ENCODE data around the gene CEP44. TPM values are rescaled to one million over a fixed set of nuclear protein-coding genes. Genes with fewer than 3 reads are reported as not detected.
"Not testable (repeated sequence)": the region's sequence is repeated elsewhere in the genome, so short reads cannot be mapped to it uniquely, and the experiment has no call there.

CEP44 gene, protein sequence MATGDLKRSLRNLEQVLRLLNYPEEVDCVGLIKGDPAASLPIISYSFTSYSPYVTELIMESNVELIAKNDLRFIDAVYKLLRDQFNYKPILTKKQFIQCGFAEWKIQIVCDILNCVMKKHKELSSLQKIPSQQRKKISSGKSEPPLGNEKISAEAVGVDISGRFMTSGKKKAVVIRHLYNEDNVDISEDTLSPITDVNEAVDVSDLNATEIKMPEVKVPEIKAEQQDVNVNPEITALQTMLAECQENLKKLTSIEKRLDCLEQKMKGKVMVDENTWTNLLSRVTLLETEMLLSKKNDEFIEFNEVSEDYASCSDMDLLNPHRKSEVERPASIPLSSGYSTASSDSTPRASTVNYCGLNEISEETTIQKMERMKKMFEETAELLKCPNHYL
- total RNA-seq: 13.3 and 14.8 TPM in 2 replicates
- 5.1 TPM for polyA plus RNA-seq (2012)

DNA sequence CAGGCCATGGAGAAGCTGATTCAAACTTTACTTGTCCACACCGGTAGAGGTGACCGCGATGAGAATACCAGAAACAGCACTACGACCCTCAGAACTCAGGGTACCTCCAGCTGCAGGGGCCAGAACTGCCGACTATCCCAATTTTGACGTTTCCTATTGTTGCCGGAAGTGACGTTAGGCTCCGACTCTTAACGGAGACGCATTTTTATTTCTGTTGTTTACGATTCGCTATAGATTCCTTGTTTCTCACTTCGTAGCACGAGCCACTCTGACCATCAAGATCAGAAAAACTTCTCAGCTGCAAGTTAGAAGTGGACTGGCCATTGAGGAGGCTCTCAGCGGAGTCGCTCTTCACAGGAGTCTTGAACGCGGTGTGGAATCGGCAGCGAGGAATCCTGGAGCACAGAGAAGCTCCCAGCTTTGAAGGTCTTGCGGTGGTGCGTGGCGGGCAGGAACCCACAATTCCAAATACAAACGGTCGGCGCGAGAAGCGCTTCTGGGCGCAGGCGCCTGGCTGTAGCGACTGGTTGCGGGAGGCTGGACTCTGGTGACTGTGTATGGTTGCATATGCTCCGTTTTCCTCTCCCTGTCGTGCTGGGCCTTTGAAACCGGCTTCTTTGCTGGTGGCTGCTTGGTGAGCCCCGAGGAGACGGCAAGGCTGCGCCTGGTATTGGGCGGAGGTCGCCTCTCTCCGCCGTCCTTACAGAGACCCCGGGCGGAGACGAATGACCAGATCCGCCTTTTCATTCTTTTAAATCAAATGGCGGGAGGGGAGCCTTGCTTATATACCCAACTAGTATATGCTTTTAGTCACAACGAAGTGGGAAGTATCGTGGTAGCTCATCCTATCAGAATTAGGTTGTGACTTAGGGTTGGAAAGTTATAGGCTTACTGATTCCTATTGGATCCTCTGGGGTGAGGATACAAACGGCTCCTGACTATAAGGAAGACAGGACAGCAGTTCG, at the start of gene CEP44, which contains the start of gene FBXO8:
Gene CEP44, plus strand, starts transcription at position 405 of the 965 bp plus-strand sequence. CDS start 15,211 bp downstream, outside the sequence.
Gene FBXO8, minus strand, starts transcription at position 161 of the 965 bp plus-strand sequence. CDS start 20,575 bp downstream, outside the sequence.
- DNase-seq (ENCODE audit: low read depth): peak; percentile 88

DNA sequence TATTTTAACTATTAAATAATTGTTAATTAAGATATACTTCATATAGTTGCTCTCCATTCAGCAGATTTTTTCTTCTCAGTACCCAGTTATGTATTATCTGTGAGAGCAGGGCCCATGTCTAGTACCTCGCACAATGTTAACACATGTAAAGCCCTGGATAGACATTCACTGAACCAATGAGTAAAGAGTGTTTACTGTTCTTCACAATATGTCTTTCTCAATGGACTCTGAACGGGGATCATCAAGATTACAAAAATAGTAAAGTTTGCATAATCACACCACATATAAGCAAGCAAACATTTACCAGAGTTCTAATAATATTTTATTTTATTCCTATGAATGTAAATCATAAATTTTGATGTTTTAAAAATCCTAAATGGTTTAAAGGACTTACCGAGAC, 47.4 kb upstream of the CEP44 start:
- no peak for DNase-seq (ENCODE audit: low read depth)

DNA sequence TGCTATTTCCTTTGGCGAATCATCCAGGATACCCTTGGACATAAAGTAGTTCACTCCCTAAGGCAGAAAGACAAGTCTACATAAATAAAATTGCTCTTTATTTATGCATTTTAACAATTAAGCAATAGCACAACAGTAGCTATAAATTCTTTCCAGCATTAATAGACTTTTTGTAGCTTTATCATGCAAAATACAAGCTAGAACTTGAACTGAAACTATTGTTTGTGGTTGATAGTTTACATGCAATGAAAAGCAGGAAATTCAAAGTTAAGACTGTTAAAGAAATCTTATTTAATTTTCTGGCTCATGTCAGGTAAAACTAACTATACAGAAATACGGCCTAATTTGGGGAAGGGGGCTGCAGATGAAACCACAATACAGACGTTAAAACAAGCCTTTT, 42.5 kb upstream of the CEP44 start:
- no peak for DNase-seq (ENCODE audit: low read depth)

DNA sequence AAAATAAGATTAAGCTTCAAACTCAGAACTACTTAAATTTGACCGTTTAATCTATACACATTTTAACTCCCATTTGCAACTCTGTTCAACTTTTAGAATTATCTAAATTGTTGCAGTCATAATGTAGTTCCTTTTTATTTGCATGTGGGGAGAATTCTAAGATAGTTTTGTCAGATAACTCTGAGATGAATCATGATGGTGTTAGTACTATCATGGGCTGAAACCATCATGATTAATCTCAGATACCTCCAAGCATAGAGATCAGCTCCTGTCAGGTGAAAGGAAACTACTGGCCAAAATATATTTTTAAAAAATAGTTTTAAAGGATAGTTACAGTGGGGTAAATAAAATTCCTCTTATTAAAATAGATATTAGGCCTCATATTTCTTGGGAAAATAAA, 39.3 kb upstream of the CEP44 start:
- no peak for DNase-seq (ENCODE audit: low read depth)

DNA sequence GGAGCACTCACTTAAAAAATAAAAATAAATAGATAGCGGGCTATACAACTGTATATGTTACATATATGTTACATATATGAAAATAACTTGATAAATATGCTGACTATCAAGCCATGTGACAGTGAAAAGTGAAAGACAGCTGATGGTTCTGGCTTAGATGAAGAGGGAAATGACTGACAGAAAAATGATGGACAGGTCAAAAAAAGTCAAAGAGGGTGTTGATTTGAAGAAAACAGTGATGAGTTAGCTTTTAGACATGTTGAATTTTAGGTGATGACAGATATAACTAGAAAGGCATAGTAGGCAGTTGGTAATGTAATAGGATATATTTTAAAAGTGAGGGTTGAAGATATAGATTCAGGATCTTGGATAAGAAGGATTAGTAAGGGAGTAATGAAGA, 38.0 kb upstream of the CEP44 start:
- DNase-seq (ENCODE audit: low read depth): no peak

GRCh38 chr4:174248407-174248806, 35.3 kb upstream of the CEP44 start:
- peak; percentile 39 for DNase-seq (ENCODE audit: low read depth)

DNA sequence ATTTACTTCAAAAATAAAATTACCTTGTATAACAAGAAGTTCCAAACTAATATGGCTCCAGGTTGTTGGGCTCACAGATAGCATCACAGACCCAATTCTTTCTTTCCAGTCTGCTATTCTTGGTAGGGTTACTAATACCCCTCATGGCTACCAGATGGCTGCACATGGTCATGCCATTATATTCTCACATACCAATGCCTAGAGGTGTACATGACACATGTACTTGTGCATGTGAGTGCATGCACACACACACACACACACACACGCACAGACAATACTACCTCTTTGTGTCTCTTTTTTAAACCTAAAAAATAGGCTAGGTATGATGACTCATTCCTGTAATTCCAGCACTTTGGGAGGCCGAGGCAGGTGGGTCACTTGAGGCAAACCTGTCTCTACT, 31.3 kb upstream of the CEP44 start:
- no peak for DNase-seq (ENCODE audit: low read depth)

DNA sequence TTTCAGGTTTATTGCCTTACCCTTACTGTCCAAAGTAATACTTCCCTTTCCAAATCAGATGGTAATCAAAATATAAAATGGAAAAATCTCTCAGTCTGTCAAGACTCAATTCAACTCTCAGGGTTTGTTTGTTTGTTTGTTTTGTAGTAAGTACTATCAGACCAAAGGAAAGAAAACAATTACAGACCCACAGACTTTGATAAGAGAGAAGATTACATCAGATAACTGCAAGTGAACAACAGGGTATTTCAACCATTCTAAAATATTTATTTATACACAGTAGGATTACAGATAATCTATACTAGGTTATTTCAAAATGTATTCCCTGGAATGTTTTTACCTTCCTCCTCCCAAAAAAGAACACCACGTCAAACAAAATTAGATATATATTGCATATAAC, 29.1 kb upstream of the CEP44 start:
- DNase-seq (ENCODE audit: low read depth): no peak

- DNase-seq (ENCODE audit: low read depth): no peak
Observed at GRCh38 chr4:174255374-174255773, 28.3 kb upstream of the CEP44 start.

GRCh38 chr4:174255786-174256185, 27.9 kb upstream of the CEP44 start:
- DNase-seq (ENCODE audit: low read depth): peak; percentile 76

GRCh38 chr4:174256277-174256713, 27.4 kb upstream of the CEP44 start:
- DNase-seq (ENCODE audit: low read depth): peak; percentile 22

DNA sequence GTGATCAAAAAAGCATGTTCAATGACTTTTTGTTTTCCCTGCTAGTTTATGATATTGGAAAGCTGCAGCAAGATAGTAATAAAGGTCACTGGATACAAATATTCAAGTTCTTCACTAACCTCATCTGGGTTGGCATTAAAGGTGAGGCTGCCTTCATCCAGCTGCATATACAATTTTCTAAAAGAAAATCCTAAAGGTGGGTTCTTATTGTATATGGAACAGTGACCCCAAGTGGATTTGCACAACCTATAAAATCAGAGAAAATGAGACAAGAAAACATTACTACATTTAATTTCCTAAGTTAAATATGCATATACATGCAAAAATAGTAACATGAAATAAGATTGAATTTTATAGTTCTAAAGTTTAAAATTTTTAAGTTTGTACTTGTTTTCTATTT, 24.1 kb upstream of the CEP44 start:
- no peak for DNase-seq (ENCODE audit: low read depth)

DNA sequence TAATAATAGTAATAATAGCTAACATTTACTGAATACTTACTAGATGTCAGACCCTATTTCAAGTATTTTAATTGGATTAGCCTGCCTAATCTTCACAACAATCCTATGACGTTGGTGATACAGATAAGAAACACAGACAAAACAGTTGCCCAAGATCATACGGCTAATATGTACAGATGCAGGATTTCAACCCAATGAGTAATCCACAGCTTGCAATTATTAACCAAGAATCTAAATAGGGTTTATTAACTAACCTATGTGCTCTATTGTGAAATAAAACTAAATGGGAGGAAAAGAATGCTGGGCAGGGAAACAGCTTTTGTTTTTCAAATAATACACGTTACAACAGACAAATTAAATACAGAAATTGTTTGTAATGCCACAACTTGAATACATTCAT, 23.6 kb upstream of the CEP44 start:
- no peak for DNase-seq (ENCODE audit: low read depth)

- not testable (repeated sequence) for DNase-seq (ENCODE audit: low read depth)
Observed at GRCh38 chr4:174261432-174261831, 22.3 kb upstream of the CEP44 start.

DNA sequence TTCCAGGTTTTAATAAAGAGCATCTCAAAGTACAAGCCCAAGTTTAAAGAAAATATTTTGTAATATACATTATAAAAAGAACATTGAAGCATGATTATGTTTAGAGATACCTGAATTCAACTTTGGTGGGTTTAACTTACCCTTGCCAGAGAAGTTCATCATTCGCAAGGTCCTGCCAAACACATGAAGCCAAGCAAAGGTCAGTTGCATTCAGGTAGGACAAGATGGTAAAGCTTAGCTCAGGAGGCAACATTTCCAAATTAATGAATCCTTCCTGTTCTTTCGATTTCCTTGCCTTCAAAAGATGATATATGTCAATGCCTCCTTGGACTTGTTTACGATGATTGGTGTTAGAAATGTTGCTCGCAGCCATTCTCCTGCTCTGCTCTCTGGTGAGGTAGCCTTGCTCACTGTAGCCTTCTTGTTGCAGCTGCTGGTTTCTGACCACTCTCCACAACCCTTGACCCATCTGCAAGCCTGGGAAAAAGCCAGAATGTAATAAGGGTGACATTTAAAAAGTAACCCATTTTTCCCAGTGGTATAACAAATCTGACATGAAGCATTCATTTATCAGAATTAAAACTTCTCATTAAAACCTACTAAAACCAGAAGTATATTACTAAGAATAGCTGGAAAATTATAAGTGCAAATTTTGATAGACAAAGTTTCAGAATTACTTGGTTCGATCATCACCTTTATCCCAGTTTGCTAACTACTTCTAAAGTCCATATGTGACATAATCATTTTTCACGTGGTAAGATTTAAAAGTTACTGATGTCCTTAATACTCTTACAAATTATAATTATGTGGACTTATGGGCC, 20.9 kb upstream of the CEP44 start:
- DNase-seq (ENCODE audit: low read depth): peak; percentile 61

DNA sequence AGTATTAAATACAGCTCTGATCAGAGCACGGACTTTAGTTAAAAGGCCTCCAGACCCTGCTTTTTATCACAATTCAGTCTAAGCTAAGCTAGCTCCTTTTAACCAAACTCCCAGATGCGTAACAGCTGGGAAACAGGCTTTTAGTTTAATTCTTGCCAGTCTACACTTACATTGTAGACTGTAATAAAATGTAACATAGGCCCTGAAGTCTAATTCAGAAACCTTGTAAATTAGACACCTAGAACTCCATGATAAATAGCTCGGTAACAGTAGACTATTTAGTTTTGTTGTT, 20.3 kb upstream of the CEP44 start:
- DNase-seq (ENCODE audit: low read depth): no peak

DNA sequence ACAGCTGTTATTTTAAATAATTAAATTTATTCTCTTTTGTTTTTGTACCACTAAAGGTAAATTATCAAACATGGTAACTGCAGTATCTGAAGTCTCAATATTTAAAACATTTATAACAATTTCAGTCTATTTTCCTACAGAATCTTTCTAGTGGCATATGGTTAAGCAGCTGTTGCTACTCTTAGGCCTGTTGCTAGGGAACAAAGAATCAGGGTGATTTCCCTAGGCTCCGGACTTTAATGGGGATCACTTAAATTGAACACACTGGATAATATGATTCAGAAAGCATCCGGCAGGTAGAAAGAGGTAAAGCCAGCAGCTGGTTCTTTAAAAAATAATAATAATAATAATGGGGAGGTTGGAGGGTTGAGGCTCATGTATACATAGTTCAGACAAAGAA, 17.8 kb upstream of the CEP44 start:
- DNase-seq (ENCODE audit: low read depth): peak; percentile 49

- DNase-seq (ENCODE audit: low read depth): no peak
Observed at GRCh38 chr4:174266416-174266815, 17.3 kb upstream of the CEP44 start.

GRCh38 chr4:174273930-174274329, 9.8 kb upstream of the CEP44 start:
- peak; percentile 49 for DNase-seq (ENCODE audit: low read depth)

DNA sequence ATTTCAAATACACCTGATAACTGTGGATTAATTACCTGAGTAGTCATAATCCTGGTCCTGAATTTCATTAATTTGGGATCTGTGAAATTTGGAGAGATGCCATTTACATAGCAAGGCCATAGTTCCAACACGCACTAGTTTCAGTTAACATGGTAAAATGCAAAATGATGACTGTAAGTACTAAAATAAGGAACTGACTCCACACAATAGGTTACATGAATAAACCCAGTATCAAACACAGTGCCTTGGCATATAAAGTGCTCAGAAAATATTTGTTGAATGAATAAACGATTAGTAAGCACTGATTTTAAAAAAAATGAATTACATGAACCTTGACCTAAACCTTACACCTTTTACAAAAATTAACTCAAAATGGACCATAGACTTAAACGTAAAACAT, 9.3 kb upstream of the CEP44 start:
- DNase-seq (ENCODE audit: low read depth): no peak

- DNase-seq (ENCODE audit: low read depth): no peak
Observed at GRCh38 chr4:174275101-174275500, 8.6 kb upstream of the CEP44 start.
